KOPT-K1 (cell line): Measurements from ENCODE around the gene TIA1.
"Not testable (repeated sequence)": the region's sequence is repeated elsewhere in the genome, so short reads cannot be mapped to it uniquely, and the experiment has no call there.

ENCODE experiments used
- H3K27ac ChIP-seq: fragments of 200-600 bp; sonication (generic); 2 replicates; pipeline ENCODE4 v1.5.1; 2016; ENCODE audit warnings: antibody characterized with exemption, mild to moderate bottlenecking, low read depth, low read length; ENCODE audit not compliant: poor library complexity, severe bottlenecking
- H3K36me3 ChIP-seq: fragments of 200-600 bp; sonication (generic); 2 replicates; pipeline ENCODE4 v1.5.1; 2017; ENCODE audit warnings: antibody characterized with exemption, mild to moderate bottlenecking, low read length, moderate library complexity; ENCODE audit not compliant: insufficient read depth
- H3K9me3 ChIP-seq: fragments of 200-600 bp; sonication (generic); 2 replicates; pipeline ENCODE4 v1.5.1; 2017; ENCODE audit warnings: antibody characterized with exemption, low read length, mild to moderate bottlenecking; ENCODE audit not compliant: insufficient read depth, poor library complexity, severe bottlenecking

TIA1 gene

GRCh38 chr2:70243806-70244584 lies 4.4 kb downstream of the TIA1 start:
- Histone ChIP-seq H3K9me3 (no peaks in the 10 kb centered on the region), H3K27ac (no peak overlapping the region), H3K36me3 (peaks cover 70% of the 10 kb centered on the region)

GRCh38 chr2:70242552-70242951 lies 5.9 kb downstream of the TIA1 start:
- H3K9me3 ChIP-seq: no peaks in the 10 kb centered on the region
- H3K36me3 ChIP-seq: peaks cover 79% of the 10 kb centered on the region
- H3K27ac ChIP-seq: no peak overlapping the region

GRCh38 chr2:70241340-70241739 lies 7.1 kb downstream of the TIA1 start:
- no peak overlapping the region for H3K27ac ChIP-seq
- no peaks in the 10 kb centered on the region for H3K9me3 ChIP-seq
- peaks cover 91% of the 10 kb centered on the region for H3K36me3 ChIP-seq

GRCh38 chr2:70240599-70240998 lies 7.8 kb downstream of the TIA1 start:
- H3K36me3 ChIP-seq: peaks cover 92% of the 10 kb centered on the region
- no peaks in the 10 kb centered on the region for H3K9me3 ChIP-seq
- H3K27ac ChIP-seq: no peak overlapping the region

GRCh38 chr2:70233926-70234325 lies 14.5 kb downstream of the TIA1 start:
- Histone ChIP-seq H3K36me3 (peaks cover 91% of the 10 kb centered on the region), H3K27ac (no peak overlapping the region), H3K9me3 (no peaks in the 10 kb centered on the region)

GRCh38 chr2:70226781-70227180 lies 21.6 kb downstream of the TIA1 start:
- Histone ChIP-seq H3K36me3 (peaks cover 99% of the 10 kb centered on the region), H3K9me3 (no peaks in the 10 kb centered on the region), H3K27ac (no peak overlapping the region)

- not testable (repeated sequence) for H3K9me3 ChIP-seq, H3K27ac ChIP-seq
- H3K36me3 ChIP-seq: peaks cover 99% of the 10 kb centered on the region
Observed at GRCh38 chr2:70223305-70223704, 25.1 kb downstream of the TIA1 start.

- H3K27ac ChIP-seq: no peak overlapping the region
- H3K36me3 ChIP-seq: peaks cover 100% of the 10 kb centered on the region
- H3K9me3 ChIP-seq: no peaks in the 10 kb centered on the region
Observed at GRCh38 chr2:70214953-70215549, 33.4 kb downstream of the TIA1 start.

GRCh38 chr2:70214365-70214764 lies 34.1 kb downstream of the TIA1 start:
- Histone ChIP-seq H3K27ac (no peak overlapping the region), H3K36me3 (peaks cover 100% of the 10 kb centered on the region)

GRCh38 chr2:70212298-70212932 lies 36.0 kb downstream of the TIA1 start:
- Histone ChIP-seq H3K36me3 (peaks cover 96% of the 10 kb centered on the region), H3K9me3 (no peaks in the 10 kb centered on the region), H3K27ac (no peak overlapping the region)

More at GRCh38 chr2:70214365-70214764, 34.1 kb downstream of the TIA1 start:
- H3K9me3 ChIP-seq: no peaks in the 10 kb centered on the region

GRCh38 chr2:70211595-70211994 lies 36.8 kb downstream of the TIA1 start:
- Histone ChIP-seq H3K9me3 (no peaks in the 10 kb centered on the region), H3K27ac (no peak overlapping the region), H3K36me3 (peaks cover 88% of the 10 kb centered on the region)

- Histone ChIP-seq H3K27ac (no peak overlapping the region), H3K36me3 (peaks cover 16% of the 10 kb centered on the region), H3K9me3 (no peaks in the 10 kb centered on the region)
Observed at GRCh38 chr2:70204452-70204851, 44.0 kb downstream of the TIA1 start.

- peaks cover 3% of the 10 kb centered on the region for H3K36me3 ChIP-seq
- H3K27ac ChIP-seq: no peak overlapping the region
- no peaks in the 10 kb centered on the region for H3K9me3 ChIP-seq
Observed at GRCh38 chr2:70203086-70203485, 45.3 kb downstream of the TIA1 start.

- Histone ChIP-seq H3K9me3 (no peaks in the 10 kb centered on the region), H3K27ac (no peak overlapping the region), H3K36me3 (no peaks in the 10 kb centered on the region; the same call in 1 of the 2 replicates)
Observed at GRCh38 chr2:70202236-70202806, 46.1 kb downstream of the TIA1 start.

GRCh38 chr2:70201831-70202230 lies 46.6 kb downstream of the TIA1 start:
- Histone ChIP-seq H3K9me3 (no peaks in the 10 kb centered on the region), H3K36me3 (no peaks in the 10 kb centered on the region; the same call in 1 of the 2 replicates), H3K27ac (no peak overlapping the region)
